Uterus (tissue), 2 donors: ENCODE measurements around the gene EVC2.

Source experiments
- POLR2A ChIP-seq, 2 donors: fragments of 450-650 bp; IDR thresholded peaks; one replicate each; pipeline ENCODE4 v1.6.1; 2016; ENCODE audit warnings: antibody characterized with exemption in 2 of 2, mild to moderate bottlenecking in 1 of 2, moderate library complexity in 1 of 2
- TF ChIP-seq, protein P1 (sequence below), 4 experiments: fragments of 200-600 bp in 2 of 4; fragments of 450-650 bp in 2 of 4; sonication (generic) in 2 of 4; IDR thresholded peaks; one replicate each; pipeline ENCODE4 v1.5.1; 2016 to 2019; ENCODE audit warnings: antibody characterized with exemption in 4 of 4, mild to moderate bottlenecking in 2 of 4, moderate library complexity in 1 of 4

DNA sequence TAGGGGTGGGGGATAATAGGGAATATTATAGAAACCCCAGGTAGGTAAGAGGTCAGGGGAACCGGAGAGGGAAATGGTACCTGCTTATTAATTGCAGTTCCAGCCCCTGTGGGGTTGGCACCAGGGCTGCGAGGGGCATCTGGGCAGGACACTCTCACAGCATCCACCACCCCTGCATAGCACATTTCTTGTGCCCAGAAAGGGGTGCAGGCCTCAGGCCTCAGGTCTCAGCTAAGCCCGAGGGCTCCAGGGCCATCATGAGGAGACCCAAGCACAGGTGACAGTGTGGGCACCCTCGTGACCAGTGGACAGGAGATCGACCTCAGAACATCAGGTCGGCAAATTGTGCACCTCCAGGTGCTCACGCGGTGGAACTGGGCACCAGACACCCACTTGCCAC lies 164.7 kb downstream of the EVC2 start:
- TF ChIP-seq, protein P1, sequence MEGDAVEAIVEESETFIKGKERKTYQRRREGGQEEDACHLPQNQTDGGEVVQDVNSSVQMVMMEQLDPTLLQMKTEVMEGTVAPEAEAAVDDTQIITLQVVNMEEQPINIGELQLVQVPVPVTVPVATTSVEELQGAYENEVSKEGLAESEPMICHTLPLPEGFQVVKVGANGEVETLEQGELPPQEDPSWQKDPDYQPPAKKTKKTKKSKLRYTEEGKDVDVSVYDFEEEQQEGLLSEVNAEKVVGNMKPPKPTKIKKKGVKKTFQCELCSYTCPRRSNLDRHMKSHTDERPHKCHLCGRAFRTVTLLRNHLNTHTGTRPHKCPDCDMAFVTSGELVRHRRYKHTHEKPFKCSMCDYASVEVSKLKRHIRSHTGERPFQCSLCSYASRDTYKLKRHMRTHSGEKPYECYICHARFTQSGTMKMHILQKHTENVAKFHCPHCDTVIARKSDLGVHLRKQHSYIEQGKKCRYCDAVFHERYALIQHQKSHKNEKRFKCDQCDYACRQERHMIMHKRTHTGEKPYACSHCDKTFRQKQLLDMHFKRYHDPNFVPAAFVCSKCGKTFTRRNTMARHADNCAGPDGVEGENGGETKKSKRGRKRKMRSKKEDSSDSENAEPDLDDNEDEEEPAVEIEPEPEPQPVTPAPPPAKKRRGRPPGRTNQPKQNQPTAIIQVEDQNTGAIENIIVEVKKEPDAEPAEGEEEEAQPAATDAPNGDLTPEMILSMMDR (IDR thresholded peaks at IDR 0.05), result no peak
- TF ChIP-seq POLR2A (IDR thresholded peaks at IDR 0.05), result no peak
